GM20431 (cell line): ENCODE results near the gene MED17.

Experiments used
- in situ Hi-C: fragments of 300-500 bp; cut with MseI, MboI; formaldehyde crosslinking; loops from one replicate; pipeline ENCODE4 v1.15.0; 2020; ENCODE audit warnings: low sequenced_read_pairs; ENCODE audit not compliant: unreplicated experiment

Gene MED17

GRCh38 chr11:93814966-93815633, 31.0 kb downstream of the MED17 start:
- in situ Hi-C loops = no loop called here

- in situ Hi-C loops = no loop called here
These were observed 33.6 kb downstream of the MED17 start for GRCh38 chr11:93817426-93818348.

- in situ Hi-C loops = no loop called here
These were observed 36.0 kb downstream of the MED17 start for GRCh38 chr11:93819966-93820695.

GRCh38 chr11:93820847-93821246, 36.8 kb downstream of the MED17 start:
- in situ Hi-C loops = no loop called here

- in situ Hi-C loops = no loop called here
These were observed 37.5 kb downstream of the MED17 start for GRCh38 chr11:93821617-93822016.

GRCh38 chr11:93822359-93822758, 38.3 kb downstream of the MED17 start:
- in situ Hi-C loops = no loop called here

- in situ Hi-C loops = no loop called here
These were observed 39.1 kb downstream of the MED17 start for GRCh38 chr11:93823210-93823609.

- in situ Hi-C loops = no loop called here
These were observed 43.3 kb downstream of the MED17 start for GRCh38 chr11:93827363-93827762.

GRCh38 chr11:93829598-93829997, 45.5 kb downstream of the MED17 start:
- in situ Hi-C loops = no loop called here

- in situ Hi-C loops = no loop called here
These were observed 47.5 kb downstream of the MED17 start for GRCh38 chr11:93831343-93832127.

- in situ Hi-C loops = no loop called here
These were observed 48.7 kb downstream of the MED17 start for GRCh38 chr11:93832780-93833179.

GRCh38 chr11:93838967-93839366, 54.9 kb downstream of the MED17 start:
- in situ Hi-C loops = no loop called here

- in situ Hi-C loops = no loop called here
These were observed 56.1 kb downstream of the MED17 start for GRCh38 chr11:93840180-93840579.

GRCh38 chr11:93840981-93841380, 56.9 kb downstream of the MED17 start:
- in situ Hi-C loops = no loop called here

- in situ Hi-C loops = no loop called here
These were observed 57.4 kb downstream of the MED17 start for GRCh38 chr11:93841446-93841845.

- in situ Hi-C loops = no loop called here
These were observed 58.0 kb downstream of the MED17 start for GRCh38 chr11:93842034-93842433.

GRCh38 chr11:93842461-93842860, 58.4 kb downstream of the MED17 start:
- in situ Hi-C loops = no loop called here

- in situ Hi-C loops = no loop called here
These were observed 59.8 kb downstream of the MED17 start for GRCh38 chr11:93843906-93844305.

GRCh38 chr11:93844568-93844967, 60.5 kb downstream of the MED17 start:
- in situ Hi-C loops = no loop called here
